Nucleus accumbens (tissue), 56 donors: Measurements from ENCODE around the gene ANKRD27.
"Not testable (repeated sequence)": the region's sequence is repeated elsewhere in the genome, so short reads cannot be mapped to it uniquely, and the experiment has no call there.

ENCODE experiments used
- DNase-seq, 56 donors: peaks; one replicate each; lab custom pipeline; 2025; lab: John Stamatoyannopoulos, UW

ANKRD27 gene

DNA sequence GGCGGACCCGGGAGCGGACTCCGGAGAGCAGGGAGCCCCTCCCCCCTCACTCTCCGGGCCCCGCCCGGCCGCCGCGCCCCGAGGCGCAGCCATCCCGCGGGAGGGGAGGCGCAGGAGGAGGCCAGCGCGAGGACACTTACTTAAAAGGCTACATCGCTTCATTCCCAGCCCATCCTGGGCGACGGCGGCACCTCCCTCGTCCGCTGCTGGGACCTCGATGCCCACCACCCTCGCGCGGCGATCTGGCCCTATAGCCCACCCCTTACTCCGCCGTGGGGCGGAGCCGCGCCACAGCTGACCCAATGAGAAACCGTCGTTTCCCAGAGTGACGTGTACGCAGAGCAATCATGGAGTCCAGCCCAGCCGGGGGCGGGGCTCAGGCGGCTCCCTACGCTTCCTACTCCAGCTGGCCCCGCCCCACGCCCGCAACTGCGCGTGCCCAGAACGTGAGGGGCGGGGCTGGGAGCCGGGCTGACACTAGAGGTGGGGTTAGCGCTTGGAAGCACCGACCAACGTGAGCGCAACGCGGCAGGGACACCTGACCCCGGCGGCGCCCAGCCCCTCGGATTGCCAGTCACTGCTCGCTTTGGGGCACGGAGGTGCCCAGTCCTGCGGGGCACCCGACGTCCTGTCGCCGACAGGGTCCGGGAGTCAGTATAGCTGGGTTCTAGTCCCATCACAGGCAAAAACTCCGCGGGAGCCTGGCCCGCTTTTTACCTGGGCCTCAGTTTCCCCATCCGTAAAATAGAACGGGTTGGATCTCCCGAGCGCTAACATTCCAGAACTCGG lies at the start of gene ANKRD27:
Gene ANKRD27, minus strand, starts transcription at position 250 of the 789 bp plus-strand sequence. CDS start 16,165 bp downstream, outside the sequence.
- DNase-seq: peak; percentile 80 to 99 (median 95)

DNA sequence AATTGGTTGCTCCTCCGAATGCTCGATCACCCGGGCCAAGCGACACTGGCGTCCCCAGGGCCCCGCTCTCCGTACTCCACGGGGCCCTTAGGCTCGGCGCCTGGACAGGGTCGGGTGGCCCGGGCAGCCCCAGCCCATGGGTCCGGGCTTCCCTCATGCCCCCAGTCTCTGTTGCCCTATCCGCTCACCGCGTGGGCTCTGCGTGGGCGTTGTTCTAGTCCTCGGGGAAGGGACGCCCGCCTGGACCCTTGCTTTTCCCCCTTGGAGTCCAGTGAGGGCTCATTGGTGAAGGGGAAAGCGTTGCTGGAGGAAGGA lies 45.9 kb upstream of the ANKRD27 start:
- DNase-seq: no peak

GRCh38 chr19:32720216-32720935 lies 45.4 kb upstream of the ANKRD27 start:
- no peak for DNase-seq

- no peak for DNase-seq
Observed at GRCh38 chr19:32719611-32720059, 44.7 kb upstream of the ANKRD27 start, which contains the start of gene TDRD12. Gene TDRD12, plus strand, starts transcription at chr19:32719767. Its CDS starts 306 bp downstream, at chr19:32720073.

DNA sequence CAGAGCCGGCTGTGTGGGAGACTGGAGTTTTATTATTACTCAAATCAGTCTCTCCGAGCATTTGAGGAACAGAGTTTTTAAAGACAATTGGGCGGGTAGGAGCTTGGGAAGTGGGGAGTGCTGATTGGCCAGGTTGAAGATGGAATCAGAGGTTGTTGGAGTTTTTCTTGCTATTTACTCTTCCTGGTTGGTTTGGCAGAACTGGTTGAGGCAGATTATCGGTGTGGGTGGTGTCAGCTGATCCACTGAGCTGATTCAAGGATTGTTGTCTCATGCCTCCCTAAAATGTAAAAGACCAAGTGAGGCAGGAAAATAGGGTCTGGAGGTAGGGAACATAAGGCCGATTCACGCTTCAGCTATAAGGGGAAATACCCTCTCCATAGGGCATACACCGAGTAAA lies 43.3 kb upstream of the ANKRD27 start:
- peak in 4 of 56 donors; percentile 1 to 21 (median 12) for DNase-seq

DNA sequence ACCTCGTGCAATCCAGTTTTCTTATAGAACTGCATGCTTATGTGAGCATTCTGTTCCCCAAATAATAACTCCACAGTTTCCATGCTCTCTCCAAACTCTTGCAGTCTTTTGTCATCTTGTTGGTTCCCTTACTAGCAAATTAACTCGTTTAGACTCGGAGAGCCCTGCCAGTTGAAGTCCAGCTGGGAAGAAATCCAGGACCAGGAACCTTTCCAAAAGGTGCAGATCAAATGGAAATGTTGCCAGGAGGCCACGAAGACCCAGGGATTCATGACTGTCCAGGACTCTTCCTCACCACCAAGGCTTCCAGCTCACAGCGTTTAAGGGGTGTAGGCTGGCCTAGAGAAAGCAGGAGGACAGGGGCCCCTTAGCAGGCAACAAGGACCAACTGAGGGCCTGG lies 42.5 kb upstream of the ANKRD27 start:
- no peak for DNase-seq

GRCh38 chr19:32716203-32716602 lies 41.2 kb upstream of the ANKRD27 start:
- not testable (repeated sequence) for DNase-seq

GRCh38 chr19:32711747-32712146 lies 36.8 kb upstream of the ANKRD27 start:
- DNase-seq: no peak

DNA sequence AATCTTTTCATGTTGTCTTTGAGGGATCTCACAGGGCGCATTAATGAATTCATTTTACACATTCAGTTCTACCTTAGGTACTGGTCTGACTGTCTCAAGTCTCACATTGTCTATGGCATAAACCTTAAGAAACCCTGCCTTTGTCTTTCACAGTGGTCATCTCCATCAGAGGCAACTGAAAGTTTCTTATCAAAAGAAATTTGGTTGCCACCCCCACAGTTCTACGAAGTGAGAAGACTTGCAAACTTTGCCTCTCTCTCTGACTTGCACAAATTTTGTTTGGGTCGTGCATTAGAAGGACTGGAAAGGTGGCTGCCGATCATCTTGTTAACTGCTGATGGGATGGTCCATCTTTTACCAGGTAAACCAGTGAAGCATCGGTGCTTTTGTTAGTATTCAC lies 34.1 kb upstream of the ANKRD27 start:
- DNase-seq: no peak

DNA sequence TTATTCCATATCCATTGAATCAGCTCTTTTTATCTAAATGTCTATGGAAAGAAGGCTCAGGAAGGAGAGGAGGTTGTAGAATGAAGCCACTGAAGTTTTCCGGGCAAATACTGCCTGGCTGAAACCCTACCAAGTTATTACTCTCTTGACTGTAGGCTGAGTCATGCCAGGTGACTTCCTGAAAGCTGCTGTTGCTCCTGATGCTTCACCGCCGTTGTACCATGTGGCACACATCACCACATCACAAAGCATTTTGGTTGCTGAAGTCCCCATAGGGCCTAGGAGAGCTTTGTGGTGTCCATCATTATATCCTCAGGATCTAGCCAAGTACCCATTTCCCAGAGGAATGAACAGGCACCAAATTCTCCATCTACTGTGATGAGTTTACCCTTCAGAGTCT lies 33.5 kb upstream of the ANKRD27 start:
- DNase-seq: no peak

DNA sequence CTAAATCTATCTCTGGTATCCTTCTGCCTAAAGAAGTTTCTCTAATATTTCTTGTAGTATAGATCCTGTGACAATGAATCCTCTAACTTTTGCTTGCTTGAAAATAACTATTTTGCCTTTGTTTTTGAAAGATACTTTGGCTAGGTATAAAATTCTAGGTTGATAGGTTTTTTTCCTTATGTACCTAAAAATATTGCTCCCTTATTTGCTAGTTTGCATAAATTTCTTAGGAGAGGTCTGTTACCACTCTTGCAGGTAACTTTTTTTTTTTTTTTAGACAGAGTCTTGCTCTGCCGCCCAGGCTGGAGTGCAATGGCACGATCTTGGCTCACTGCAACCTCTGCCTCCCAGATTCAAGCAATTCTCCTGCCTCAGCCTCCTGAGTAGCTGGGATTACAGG lies 29.0 kb upstream of the ANKRD27 start:
- DNase-seq: not testable (repeated sequence)

DNA sequence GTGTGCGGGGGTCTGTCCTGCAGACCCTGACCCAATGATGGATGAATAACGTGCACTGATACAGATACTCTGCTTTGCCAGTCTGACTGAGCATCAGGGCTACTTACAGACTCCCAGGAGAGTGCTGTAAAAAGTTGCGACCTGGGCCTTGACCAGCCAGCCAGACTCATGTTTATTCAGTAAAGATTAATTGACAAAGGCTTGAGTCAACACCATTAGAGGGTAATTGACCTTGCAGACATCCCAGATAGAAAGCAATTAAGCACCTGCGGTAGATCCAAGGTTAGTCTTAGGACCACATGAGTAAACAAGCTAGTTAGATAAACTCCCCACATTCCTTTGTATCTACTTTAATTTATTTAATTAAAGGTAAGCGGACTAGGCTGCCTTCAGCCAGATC lies 27.0 kb upstream of the ANKRD27 start:
- DNase-seq: no peak

DNA sequence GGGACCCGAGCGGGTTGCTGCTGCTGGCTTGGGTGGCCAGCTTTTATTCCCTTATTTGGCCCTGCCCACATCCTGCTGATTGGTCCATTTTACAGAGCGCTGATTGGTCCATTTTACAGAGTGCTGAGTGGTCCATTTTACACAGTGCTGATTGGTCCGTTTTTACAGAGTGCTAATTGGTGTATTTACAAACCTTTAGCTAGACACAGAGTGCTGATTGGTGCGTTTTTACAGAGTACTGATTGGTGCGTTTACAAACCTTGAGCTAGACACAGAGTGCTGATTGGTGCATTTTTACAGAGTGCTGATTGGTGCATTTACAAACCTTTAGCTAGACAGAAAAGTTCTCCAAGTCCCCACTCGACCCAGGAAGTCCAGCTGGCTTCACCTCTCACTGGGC lies 25.1 kb upstream of the ANKRD27 start:
- not testable (repeated sequence) for DNase-seq

- DNase-seq: not testable (repeated sequence)
Observed at GRCh38 chr19:32696771-32697170, 21.8 kb upstream of the ANKRD27 start.

DNA sequence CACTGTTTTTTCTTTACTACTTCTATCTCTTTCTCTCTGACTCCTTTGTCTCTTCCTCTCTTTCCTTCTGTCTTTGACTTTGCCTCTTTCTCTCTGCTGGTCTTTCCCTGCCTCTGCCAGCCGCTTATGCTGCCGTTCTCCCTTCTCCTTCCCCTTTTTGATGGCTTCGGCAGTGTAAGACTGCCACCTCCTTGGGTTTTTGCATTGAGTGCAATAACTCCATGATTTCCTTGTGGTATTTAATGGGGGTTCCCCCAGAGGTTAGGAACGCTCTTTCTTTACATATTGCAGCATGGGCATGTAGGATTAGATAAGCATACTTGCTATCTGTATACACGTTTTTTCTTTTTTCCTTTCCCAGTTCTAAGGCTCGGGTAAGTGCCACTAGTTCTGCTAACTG lies 20.5 kb upstream of the ANKRD27 start:
- not testable (repeated sequence) for DNase-seq

DNA sequence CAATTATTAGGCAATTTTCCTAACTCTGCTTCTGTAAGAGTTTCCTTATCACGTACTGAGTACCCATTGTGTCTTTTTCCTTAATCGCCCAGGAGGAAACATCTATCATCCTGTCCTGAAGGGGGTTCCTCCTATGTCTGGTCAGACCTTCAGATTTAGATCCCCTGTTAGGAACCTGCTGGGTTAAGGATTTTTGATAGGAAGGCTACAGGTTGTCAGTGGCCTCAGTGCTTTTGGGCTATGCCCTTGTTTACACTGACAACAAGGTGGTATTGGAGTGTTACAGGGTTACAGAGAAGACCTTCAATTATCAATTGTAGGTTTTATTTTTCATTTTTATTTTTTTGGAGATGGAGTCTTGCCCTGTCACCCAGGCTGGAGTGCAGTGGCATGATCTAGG lies 19.9 kb upstream of the ANKRD27 start:
- not testable (repeated sequence) for DNase-seq

DNA sequence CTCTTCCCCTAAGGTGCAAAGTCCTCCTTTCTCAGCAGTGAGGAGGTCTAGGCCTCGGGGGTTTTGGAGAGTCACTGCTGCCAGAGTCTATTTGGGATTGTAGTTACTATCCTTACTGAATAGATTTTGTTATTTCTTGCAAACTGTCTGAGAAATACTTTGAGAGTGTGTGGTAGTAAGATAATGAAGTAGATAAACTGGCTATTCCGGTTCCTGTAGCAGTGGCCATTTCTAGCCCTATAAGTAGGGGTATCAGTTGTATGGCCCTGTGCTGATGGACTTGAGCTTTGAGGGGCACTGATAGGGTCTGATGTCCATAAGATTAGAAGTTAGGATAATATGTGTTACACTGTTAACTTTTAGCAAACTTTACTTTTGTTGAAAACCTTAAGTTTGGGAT lies 19.3 kb upstream of the ANKRD27 start:
- not testable (repeated sequence) for DNase-seq

GRCh38 chr19:32693151-32694108 lies 18.4 kb upstream of the ANKRD27 start:
- peak in 1 of 56 donors; percentile 8 for DNase-seq

- no peak for DNase-seq
Observed at GRCh38 chr19:32692727-32693061, 17.7 kb upstream of the ANKRD27 start.

- peak in 48 of 56 donors; percentile 5 to 73 (median 45) for DNase-seq
Observed at GRCh38 chr19:32691952-32692726, 17.2 kb upstream of the ANKRD27 start.
